ENCODE data around the gene COG2. TPM values are rescaled to one million over a fixed set of nuclear protein-coding genes. Genes with fewer than 3 reads are reported as not detected.
A peak's percentile ranks its signal among the peaks of the same experiment; 100 is the strongest.

The COG2 gene
- total and polyA plus RNA-seq, 2 of the 13 experiments (the other 11 are each of a cell fraction or from before 2014, with no cell fraction given), result 16.8 to 36.3 TPM

DNA sequence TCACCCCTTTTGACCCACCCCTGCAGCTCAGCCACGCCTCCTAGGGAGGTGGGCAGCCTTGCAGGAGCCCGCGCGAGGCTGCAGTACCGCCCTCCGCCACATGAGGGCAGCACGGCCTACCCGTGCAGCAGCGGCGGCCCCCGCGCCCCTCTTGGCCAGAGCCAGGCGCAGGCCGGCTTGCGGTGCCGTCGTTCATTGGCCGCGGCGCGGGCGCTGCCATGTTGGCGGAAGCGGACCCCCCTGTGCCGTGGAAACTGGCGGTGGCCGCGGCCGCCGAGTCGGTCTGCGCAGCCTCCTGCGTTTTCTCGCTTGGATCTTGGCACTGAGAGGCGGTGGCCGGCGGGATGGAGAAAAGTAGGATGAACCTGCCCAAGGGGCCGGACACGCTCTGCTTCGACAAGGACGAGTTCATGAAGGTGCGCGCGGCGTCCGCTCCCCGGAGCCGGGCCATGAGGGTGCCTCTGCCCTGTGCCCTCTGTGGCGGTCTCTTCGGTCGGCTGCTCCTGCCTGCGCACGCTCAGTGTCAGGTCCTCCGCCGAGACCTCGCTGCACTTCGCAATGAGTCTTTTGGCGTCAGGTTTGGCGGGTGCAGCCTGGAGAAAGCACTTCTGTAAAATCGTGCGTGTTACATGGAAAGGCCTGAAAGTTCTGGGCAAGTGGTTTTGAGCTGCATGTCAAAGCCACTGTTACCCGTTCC, at the start of gene COG2 (continued):
- TF ChIP-seq, protein P1, sequence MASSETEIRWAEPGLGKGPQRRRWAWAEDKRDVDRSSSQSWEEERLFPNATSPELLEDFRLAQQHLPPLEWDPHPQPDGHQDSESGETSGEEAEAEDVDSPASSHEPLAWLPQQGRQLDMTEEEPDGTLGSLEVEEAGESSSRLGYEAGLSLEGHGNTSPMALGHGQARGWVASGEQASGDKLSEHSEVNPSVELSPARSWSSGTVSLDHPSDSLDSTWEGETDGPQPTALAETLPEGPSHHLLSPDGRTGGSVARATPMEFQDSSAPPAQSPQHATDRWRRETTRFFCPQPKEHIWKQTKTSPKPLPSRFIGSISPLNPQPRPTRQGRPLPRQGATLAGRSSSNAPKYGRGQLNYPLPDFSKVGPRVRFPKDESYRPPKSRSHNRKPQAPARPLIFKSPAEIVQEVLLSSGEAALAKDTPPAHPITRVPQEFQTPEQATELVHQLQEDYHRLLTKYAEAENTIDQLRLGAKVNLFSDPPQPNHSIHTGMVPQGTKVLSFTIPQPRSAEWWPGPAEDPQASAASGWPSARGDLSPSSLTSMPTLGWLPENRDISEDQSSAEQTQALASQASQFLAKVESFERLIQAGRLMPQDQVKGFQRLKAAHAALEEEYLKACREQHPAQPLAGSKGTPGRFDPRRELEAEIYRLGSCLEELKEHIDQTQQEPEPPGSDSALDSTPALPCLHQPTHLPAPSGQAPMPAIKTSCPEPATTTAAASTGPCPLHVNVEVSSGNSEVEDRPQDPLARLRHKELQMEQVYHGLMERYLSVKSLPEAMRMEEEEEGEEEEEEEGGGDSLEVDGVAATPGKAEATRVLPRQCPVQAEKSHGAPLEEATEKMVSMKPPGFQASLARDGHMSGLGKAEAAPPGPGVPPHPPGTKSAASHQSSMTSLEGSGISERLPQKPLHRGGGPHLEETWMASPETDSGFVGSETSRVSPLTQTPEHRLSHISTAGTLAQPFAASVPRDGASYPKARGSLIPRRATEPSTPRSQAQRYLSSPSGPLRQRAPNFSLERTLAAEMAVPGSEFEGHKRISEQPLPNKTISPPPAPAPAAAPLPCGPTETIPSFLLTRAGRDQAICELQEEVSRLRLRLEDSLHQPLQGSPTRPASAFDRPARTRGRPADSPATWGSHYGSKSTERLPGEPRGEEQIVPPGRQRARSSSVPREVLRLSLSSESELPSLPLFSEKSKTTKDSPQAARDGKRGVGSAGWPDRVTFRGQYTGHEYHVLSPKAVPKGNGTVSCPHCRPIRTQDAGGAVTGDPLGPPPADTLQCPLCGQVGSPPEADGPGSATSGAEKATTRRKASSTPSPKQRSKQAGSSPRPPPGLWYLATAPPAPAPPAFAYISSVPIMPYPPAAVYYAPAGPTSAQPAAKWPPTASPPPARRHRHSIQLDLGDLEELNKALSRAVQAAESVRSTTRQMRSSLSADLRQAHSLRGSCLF (CRISPR knock-in tag; IDR thresholded peaks at IDR 0.05; ENCODE audit: borderline replicate concordance), result no peak
- TF ChIP-seq ZNF782 (CRISPR knock-in tag; IDR thresholded peaks at IDR 0.05; ENCODE audit: borderline replicate concordance), result peak; percentile 92
- TF ChIP-seq, protein P2, sequence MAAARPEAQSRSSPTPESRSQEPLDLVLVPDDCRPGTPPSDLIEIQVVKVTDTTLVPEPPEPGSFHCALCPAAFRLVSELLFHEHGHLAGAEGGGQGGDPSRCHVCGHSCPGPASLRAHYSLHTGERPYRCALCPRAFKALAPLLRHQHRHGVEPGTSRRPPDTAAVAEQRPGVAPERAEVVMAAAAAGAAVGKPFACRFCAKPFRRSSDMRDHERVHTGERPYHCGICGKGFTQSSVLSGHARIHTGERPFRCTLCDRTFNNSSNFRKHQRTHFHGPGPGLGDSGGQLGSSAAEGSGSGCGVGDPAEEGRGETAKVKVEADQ (CRISPR knock-in tag; IDR thresholded peaks at IDR 0.05; ENCODE audit: borderline replicate concordance), result peak; percentile 95
- peak; percentile 88; the same call in 1 of the 2 replicates for TF ChIP-seq ZNF557 (CRISPR knock-in tag; IDR thresholded peaks at IDR 0.05)
- no peak for TF ChIP-seq HNF4G (IDR thresholded peaks at IDR 0.05; ENCODE audit: borderline replicate concordance, low read depth, low read length)
- TF ChIP-seq HNF4G (CRISPR knock-in tag; IDR thresholded peaks at IDR 0.05; ENCODE audit: borderline replicate concordance, low read depth), result peak; percentile 80; the same call in 1 of the 2 replicates
- TF ChIP-seq TP53 (CRISPR knock-in tag; conservative IDR thresholded peaks at IDR 0.05), result 0 out of 2 replicates have a peak, but pooled peaks have one; percentile 49
- TF ChIP-seq JUND (CRISPR knock-in tag; IDR thresholded peaks at IDR 0.05), result no peak
- 0 out of 2 replicates have a peak, but pooled peaks have one; percentile 68 for TF ChIP-seq ZSCAN30 (CRISPR knock-in tag; IDR thresholded peaks at IDR 0.05)
- no peak for TF ChIP-seq SRSF1 (optimal IDR thresholded peaks at IDR 0.05; ENCODE audit: low read depth, low read length)
- TF ChIP-seq SMC3 (IDR thresholded peaks at IDR 0.05; ENCODE audit: low read length), result peak; percentile 10; the same call in 1 of the 2 replicates
- TF ChIP-seq ZFP41 (CRISPR knock-in tag; IDR thresholded peaks at IDR 0.05; ENCODE audit: borderline replicate concordance), result peak; percentile 85; the same call in 1 of the 2 replicates
- TF ChIP-seq ZNF446 (CRISPR knock-in tag; IDR thresholded peaks at IDR 0.05), result peak; percentile 92
- TF ChIP-seq ZNF251 (CRISPR knock-in tag; IDR thresholded peaks at IDR 0.05), result no peak
- TF ChIP-seq MTF2 (CRISPR knock-in tag; IDR thresholded peaks at IDR 0.05; ENCODE audit: borderline replicate concordance), result peak; percentile 53; the same call in 1 of the 2 replicates
- TF ChIP-seq ZNF644 (CRISPR knock-in tag; IDR thresholded peaks at IDR 0.05; ENCODE audit: low read depth), result peak; percentile 62
- no peak for TF ChIP-seq KDM6A (CRISPR knock-in tag; IDR thresholded peaks at IDR 0.05; ENCODE audit: low read depth)
- TF ChIP-seq, protein P3, sequence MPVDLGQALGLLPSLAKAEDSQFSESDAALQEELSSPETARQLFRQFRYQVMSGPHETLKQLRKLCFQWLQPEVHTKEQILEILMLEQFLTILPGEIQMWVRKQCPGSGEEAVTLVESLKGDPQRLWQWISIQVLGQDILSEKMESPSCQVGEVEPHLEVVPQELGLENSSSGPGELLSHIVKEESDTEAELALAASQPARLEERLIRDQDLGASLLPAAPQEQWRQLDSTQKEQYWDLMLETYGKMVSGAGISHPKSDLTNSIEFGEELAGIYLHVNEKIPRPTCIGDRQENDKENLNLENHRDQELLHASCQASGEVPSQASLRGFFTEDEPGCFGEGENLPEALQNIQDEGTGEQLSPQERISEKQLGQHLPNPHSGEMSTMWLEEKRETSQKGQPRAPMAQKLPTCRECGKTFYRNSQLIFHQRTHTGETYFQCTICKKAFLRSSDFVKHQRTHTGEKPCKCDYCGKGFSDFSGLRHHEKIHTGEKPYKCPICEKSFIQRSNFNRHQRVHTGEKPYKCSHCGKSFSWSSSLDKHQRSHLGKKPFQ (CRISPR knock-in tag; IDR thresholded peaks at IDR 0.05; ENCODE audit: insufficient replicate concordance), result peak; percentile 47
- TF ChIP-seq CCDC6 (CRISPR knock-in tag; IDR thresholded peaks at IDR 0.05), result peak; percentile 87
- TF ChIP-seq ZKSCAN8 (CRISPR knock-in tag; IDR thresholded peaks at IDR 0.05; ENCODE audit: borderline replicate concordance), result peak; percentile 87; the same call in 1 of the 2 replicates
- TF ChIP-seq, protein P4, sequence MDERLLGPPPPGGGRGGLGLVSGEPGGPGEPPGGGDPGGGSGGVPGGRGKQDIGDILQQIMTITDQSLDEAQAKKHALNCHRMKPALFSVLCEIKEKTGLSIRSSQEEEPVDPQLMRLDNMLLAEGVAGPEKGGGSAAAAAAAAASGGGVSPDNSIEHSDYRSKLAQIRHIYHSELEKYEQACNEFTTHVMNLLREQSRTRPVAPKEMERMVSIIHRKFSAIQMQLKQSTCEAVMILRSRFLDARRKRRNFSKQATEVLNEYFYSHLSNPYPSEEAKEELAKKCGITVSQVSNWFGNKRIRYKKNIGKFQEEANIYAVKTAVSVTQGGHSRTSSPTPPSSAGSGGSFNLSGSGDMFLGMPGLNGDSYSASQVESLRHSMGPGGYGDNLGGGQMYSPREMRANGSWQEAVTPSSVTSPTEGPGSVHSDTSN (CRISPR knock-in tag; IDR thresholded peaks at IDR 0.05), result no peak
